Activated T-cell treated with anti-CD3 and anti-CD28 coated beads, Interleukin-2, amount 50 U/mL, for 24 hours (primary cell): ENCODE results near the gene SOX10.

Experiments used
- DNase-seq: peaks from one replicate; pipeline ENCODE4 v3.0.0-alpha.2; 2020
- H3K27ac Mint-ChIP-seq: 2 replicates; pipeline ENCODE4 v1.8.0; 2020; ENCODE audit warnings: mild to moderate bottlenecking, mixed read lengths
- H3K27me3 Mint-ChIP-seq: 2 replicates; pipeline ENCODE4 v1.8.0; 2020; ENCODE audit warnings: mixed read lengths
- H3K36me3 Mint-ChIP-seq: 2 replicates; pipeline ENCODE4 v1.8.0; 2020; ENCODE audit warnings: low read depth, mixed read lengths
- H3K4me1 Mint-ChIP-seq: 2 replicates; pipeline ENCODE4 v1.8.0; 2020; ENCODE audit warnings: low read depth, mixed read lengths
- H3K4me3 Mint-ChIP-seq: 2 replicates; pipeline ENCODE4 v1.8.0; 2020; ENCODE audit warnings: mild to moderate bottlenecking, moderate library complexity, mixed read lengths
- H3K9me3 Mint-ChIP-seq: 2 replicates; pipeline ENCODE4 v1.8.0; 2020; ENCODE audit warnings: mixed read lengths

Gene SOX10

GRCh38 chr22:37983860-37984791 is at the start of gene SOX10:
Gene SOX10, minus strand, starts transcription at chr22:37984555. Its CDS starts 771 bp downstream, at chr22:37983784.
- no peak for DNase-seq
- no peaks in the 10 kb centered on the region for H3K9me3 Mint-ChIP-seq
- H3K4me3 Mint-ChIP-seq: no peak within 1 kb of the TSS
- H3K4me1 Mint-ChIP-seq: no peaks in the 10 kb centered on the region
- H3K36me3 Mint-ChIP-seq: peaks cover 3% of the 10 kb centered on the region
- H3K27me3 Mint-ChIP-seq: no peaks in the 10 kb centered on the region
- no peak within 1 kb of the TSS for H3K27ac Mint-ChIP-seq

GRCh38 chr22:38033522-38034277 is 49.3 kb upstream of the SOX10 start:
- no peaks in the 10 kb centered on the region for H3K36me3 Mint-ChIP-seq
- H3K27me3 Mint-ChIP-seq: no peaks in the 10 kb centered on the region
- H3K27ac Mint-ChIP-seq: no peak overlapping the region
- no peak overlapping the region for H3K4me3 Mint-ChIP-seq
- no peaks in the 10 kb centered on the region for H3K4me1 Mint-ChIP-seq
- DNase-seq: no peak
- no peaks in the 10 kb centered on the region for H3K9me3 Mint-ChIP-seq

DNA sequence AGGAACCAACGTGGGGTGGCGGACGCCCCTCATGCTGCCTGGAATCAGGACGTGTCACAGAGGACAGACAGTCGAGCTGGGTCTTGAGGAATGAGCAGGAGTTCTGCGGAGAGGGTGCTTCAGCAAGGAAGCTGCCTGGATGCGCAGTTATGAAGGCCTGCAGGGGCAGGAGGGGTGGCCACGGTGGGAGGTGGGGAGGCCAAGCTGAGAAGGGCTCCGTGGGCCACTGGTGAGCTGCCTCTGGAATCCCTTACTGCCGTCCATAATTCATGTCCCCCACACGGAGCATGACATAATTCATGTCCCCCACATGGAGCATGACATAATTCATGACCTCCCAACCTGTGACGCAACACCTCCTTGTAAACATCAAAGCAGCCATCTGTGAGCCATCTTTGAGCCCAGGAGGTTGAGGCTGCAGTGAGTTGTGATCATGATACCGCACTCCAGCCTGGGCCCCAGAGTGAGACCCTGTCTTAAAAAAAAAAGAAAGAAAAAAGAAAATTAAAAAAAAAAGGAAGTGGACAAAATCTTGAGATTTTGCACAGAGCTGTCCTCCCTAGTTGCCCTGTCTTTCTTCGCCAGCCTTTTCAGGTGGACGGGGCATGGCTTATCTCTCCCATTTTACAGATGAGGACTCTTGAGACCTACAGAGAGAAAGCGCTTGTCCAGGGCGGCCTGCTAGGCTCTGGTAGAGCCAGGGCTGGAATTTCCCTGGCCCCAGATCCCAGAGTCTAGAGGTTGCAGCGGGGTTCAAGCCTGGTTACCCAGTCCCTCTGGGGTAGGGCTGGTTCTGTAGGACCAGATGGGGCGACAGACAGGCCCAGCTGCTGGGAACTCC is 48.5 kb upstream of the SOX10 start:
- Mint-ChIP-seq H3K27me3 (no peaks in the 10 kb centered on the region), H3K4me1 (no peaks in the 10 kb centered on the region), H3K9me3 (no peaks in the 10 kb centered on the region), H3K36me3 (no peaks in the 10 kb centered on the region), H3K27ac (no peak overlapping the region), H3K4me3 (no peak overlapping the region)
- no peak for DNase-seq

GRCh38 chr22:38031491-38031890 is 47.1 kb upstream of the SOX10 start:
- DNase-seq: no peak
- no peak overlapping the region for H3K4me3 Mint-ChIP-seq
- no peaks in the 10 kb centered on the region for H3K27me3 Mint-ChIP-seq
- H3K9me3 Mint-ChIP-seq: no peaks in the 10 kb centered on the region
- no peak overlapping the region for H3K27ac Mint-ChIP-seq
- no peaks in the 10 kb centered on the region for H3K36me3 Mint-ChIP-seq
- H3K4me1 Mint-ChIP-seq: no peaks in the 10 kb centered on the region

DNA sequence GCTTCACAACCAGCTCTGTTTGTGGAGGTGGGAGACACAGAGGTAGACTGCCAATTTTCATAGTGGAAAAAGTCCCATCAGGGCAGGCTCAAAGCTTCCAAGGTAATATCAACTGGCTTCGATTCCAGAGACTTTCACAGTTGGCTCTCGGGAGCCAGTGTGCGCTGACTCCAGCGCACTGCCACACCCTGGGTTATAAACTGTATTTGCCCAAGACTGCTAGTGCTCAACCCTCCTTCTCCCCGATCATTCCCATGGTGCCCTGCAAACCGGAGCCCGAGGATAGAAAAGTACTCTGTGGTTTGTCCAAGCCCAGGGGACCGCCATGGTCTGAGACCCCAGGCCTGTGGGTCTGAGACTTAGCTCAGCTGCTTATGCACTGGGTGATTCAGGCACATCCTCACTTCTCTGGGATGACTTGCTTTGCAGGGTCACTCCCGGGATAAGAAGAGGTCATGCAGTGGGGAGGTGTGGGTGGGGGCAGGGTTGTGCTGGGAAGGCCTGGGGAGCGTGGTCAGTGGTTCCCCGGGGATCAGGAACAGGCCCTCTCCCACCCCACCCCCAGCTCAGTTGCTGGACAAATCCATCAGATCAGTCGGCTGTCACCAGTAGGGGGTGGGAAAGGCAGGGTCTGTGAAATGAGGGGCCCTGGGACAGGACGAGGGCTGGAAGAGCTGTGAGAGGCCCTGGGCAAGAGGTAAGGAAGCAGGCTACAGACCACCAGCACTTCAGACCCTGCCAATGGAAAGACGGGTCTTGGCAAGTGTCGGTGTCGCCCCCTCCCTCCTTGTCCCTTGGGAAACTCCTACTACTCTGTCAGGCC is 46.2 kb upstream of the SOX10 start:
- no peaks in the 10 kb centered on the region for H3K27me3 Mint-ChIP-seq
- no peak overlapping the region for H3K27ac Mint-ChIP-seq
- no peak overlapping the region for H3K4me3 Mint-ChIP-seq
- DNase-seq: no peak
- H3K4me1 Mint-ChIP-seq: no peaks in the 10 kb centered on the region
- no peaks in the 10 kb centered on the region for H3K9me3 Mint-ChIP-seq
- no peaks in the 10 kb centered on the region for H3K36me3 Mint-ChIP-seq

- H3K27ac Mint-ChIP-seq: no peak overlapping the region
- H3K27me3 Mint-ChIP-seq: no peaks in the 10 kb centered on the region
- no peaks in the 10 kb centered on the region for H3K9me3 Mint-ChIP-seq
These were observed 45.5 kb upstream of the SOX10 start for GRCh38 chr22:38029901-38030300.

DNA sequence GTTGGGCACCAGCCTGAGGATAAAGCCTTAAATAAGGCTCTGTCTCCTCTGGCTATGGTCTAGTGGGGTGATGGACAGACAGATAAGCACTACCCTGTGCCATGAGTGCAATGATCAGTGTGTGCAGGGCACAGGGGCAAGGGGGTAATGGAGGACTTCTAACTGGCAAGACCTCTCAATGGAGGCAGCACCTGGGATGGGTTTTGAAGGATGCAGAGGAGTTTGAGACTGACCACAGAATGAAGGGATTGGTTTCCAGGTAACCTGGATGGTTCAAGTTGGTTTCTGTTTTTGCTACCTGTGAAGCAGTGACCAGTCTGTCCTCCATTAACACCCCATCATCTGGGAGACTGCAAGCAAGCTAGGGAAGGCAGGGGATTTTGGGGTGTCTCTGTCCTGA is 45.0 kb upstream of the SOX10 start:
- H3K4me1 Mint-ChIP-seq: no peaks in the 10 kb centered on the region
- H3K27ac Mint-ChIP-seq: no peak overlapping the region
- no peaks in the 10 kb centered on the region for H3K36me3 Mint-ChIP-seq
- no peak for DNase-seq
- H3K27me3 Mint-ChIP-seq: no peaks in the 10 kb centered on the region
- H3K4me3 Mint-ChIP-seq: no peak overlapping the region
- H3K9me3 Mint-ChIP-seq: no peaks in the 10 kb centered on the region

More at GRCh38 chr22:38029901-38030300, 45.5 kb upstream of the SOX10 start:
- no peak overlapping the region for H3K4me3 Mint-ChIP-seq
- no peaks in the 10 kb centered on the region for H3K36me3 Mint-ChIP-seq
- DNase-seq: no peak
- H3K4me1 Mint-ChIP-seq: no peaks in the 10 kb centered on the region

GRCh38 chr22:38028344-38029130 is 44.2 kb upstream of the SOX10 start:
- Mint-ChIP-seq H3K4me1 (no peaks in the 10 kb centered on the region), H3K4me3 (no peak overlapping the region), H3K27ac (no peak overlapping the region), H3K9me3 (no peaks in the 10 kb centered on the region), H3K36me3 (no peaks in the 10 kb centered on the region), H3K27me3 (no peaks in the 10 kb centered on the region)
- no peak for DNase-seq

DNA sequence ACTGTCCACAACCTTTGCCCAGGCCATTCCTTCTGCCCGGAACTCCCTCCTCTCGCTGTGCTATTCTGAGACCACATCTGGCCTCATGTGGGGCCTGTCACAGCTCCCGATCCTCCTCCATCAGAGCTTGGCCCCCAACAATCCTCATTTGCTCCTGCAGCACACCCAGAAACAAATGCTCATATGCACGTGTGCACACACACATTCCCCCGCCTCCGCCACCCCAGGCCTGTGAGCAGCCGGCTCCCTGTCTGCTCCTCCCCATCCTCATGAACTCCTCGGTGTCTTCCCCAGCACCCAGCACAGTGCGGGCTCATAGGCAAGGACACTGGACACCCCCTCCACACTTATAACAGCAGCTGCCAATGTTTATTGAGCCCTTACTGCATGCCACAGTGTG is 43.1 kb upstream of the SOX10 start:
- Mint-ChIP-seq H3K27ac (no peak overlapping the region), H3K9me3 (no peaks in the 10 kb centered on the region), H3K4me3 (no peak overlapping the region), H3K27me3 (no peaks in the 10 kb centered on the region), H3K36me3 (no peaks in the 10 kb centered on the region), H3K4me1 (no peaks in the 10 kb centered on the region)
- DNase-seq: no peak

GRCh38 chr22:38026130-38027111 is 42.1 kb upstream of the SOX10 start:
- H3K9me3 Mint-ChIP-seq: no peaks in the 10 kb centered on the region

DNA sequence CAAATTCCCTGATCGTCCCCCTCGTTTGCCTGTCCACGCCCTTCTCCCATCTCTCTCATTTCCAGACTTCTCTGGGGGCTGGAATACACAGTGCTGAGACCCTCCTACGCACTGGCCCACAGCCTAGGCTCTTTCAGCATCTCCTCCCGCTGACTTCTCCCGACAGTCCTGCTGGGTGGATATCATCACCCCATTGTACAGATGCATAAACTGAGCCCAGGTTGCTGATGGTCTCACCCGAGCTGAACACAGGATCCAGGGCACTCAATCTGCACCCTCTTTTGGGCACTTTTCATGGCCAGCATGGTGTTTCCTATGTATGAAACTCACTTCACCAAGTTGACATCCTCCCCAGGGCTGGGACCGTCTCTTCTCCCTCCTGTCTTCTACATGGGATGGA is 41.2 kb upstream of the SOX10 start:
- Mint-ChIP-seq H3K27me3 (no peaks in the 10 kb centered on the region), H3K4me3 (no peak overlapping the region), H3K27ac (no peak overlapping the region), H3K4me1 (no peaks in the 10 kb centered on the region), H3K36me3 (no peaks in the 10 kb centered on the region), H3K9me3 (no peaks in the 10 kb centered on the region)
- DNase-seq: no peak

More at GRCh38 chr22:38026130-38027111, 42.1 kb upstream of the SOX10 start:
- Mint-ChIP-seq H3K4me3 (no peak overlapping the region), H3K27me3 (no peaks in the 10 kb centered on the region), H3K4me1 (no peaks in the 10 kb centered on the region), H3K27ac (no peak overlapping the region), H3K36me3 (no peaks in the 10 kb centered on the region)
- no peak for DNase-seq

DNA sequence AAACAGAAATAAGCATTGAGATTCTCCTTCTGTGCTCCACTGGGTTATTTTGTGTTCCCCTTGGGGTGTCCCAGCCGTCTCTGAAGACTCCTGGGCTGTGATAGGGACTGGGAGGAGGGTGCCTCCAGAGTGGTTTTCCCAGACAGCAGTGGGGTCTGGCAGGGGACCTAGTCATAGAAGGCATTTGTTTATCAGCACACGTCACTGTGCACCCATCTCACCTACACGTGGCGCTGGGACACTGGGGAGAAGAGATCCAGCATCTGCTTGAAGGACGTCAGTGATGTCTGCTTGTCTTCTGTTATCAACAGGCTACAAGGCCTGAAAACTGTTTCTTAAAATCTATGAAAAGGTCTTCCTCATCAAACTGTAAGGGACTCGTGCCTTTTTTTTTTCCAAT is 38.7 kb upstream of the SOX10 start:
- Mint-ChIP-seq H3K4me1 (no peaks in the 10 kb centered on the region), H3K27ac (no peak overlapping the region), H3K4me3 (no peak overlapping the region), H3K9me3 (no peaks in the 10 kb centered on the region), H3K36me3 (no peaks in the 10 kb centered on the region), H3K27me3 (no peaks in the 10 kb centered on the region)
- no peak for DNase-seq
